ENCODE measurements around the gene AQP10.
"Not testable (repeated sequence)": the region's sequence is repeated elsewhere in the genome, so short reads cannot be mapped to it uniquely, and the experiment has no call there.

AQP10 gene

DNA sequence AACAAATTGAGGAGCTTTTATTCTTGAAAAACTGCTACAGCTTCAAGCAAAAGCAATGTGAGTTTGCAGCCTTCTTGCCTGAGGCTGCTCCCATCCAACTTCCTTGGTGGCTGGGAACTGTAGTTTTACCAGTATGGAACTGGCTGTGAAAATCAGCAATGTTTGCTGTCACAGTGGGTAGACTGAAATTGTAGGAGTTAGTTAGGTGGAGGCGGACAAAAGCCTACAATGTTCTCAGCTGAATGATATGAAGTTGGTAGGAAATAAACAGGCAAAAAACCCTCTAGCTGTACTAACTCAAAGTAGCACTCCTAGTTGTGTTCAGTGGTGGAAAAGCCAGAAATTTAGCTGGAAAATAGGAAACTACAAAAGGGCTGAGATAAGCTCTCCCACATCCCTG lies 30.0 kb upstream of the AQP10 start:
- no peak for DNase-seq (ENCODE audit: extremely low read depth, low read depth)
- no peak overlapping the region for H3K4me3 ChIP-seq (replicated peaks; ENCODE audit: low read depth, low read length)
- TF ChIP-seq, protein P1, sequence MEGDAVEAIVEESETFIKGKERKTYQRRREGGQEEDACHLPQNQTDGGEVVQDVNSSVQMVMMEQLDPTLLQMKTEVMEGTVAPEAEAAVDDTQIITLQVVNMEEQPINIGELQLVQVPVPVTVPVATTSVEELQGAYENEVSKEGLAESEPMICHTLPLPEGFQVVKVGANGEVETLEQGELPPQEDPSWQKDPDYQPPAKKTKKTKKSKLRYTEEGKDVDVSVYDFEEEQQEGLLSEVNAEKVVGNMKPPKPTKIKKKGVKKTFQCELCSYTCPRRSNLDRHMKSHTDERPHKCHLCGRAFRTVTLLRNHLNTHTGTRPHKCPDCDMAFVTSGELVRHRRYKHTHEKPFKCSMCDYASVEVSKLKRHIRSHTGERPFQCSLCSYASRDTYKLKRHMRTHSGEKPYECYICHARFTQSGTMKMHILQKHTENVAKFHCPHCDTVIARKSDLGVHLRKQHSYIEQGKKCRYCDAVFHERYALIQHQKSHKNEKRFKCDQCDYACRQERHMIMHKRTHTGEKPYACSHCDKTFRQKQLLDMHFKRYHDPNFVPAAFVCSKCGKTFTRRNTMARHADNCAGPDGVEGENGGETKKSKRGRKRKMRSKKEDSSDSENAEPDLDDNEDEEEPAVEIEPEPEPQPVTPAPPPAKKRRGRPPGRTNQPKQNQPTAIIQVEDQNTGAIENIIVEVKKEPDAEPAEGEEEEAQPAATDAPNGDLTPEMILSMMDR (IDR thresholded peaks at IDR 0.05; ENCODE audit: low read depth, low read length, missing control alignments) = no peak

DNA sequence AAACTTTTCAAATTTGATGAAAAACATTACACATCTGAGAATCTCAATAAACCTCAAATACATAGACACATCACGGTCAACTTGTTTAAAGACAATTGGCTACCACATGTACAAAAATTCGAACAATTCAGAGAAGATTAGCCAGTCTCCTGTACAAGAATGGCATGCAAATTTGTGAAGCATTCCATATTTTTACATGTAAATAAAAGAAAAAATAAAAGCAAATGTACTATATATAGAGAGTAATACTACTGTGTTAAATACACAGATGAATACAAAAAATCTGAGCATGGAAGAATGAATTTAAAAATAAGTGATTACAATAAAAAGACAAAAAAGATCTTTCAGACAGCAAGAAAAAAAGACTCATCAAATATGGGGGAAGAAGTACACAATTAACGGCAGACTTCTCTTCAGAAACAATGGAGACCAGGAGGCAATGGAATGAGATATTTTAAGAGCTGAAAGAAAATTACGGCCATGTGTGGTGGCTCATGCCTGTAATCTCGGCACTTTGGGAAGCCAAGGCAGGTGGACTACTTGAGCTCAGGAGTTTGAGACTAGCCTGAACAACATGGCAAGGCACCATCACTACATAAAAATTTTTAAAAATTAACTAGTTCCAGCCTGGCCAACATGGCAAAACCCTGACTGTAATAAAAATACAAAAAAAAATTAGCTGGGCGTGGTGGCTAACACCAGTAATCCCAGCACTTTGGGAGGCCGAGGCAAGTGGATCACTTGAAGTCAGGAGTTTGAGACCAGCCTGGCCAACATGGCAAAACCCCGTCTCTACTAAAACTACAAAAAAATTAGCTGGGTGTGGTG lies 25.3 kb upstream of the AQP10 start:
- H3K4me3 ChIP-seq (replicated peaks; ENCODE audit: low read depth, low read length) = no peak overlapping the region
- TF ChIP-seq, protein P1 (IDR thresholded peaks at IDR 0.05; ENCODE audit: low read depth, low read length, missing control alignments) = no peak
- DNase-seq (ENCODE audit: extremely low read depth, low read depth) = no peak

DNA sequence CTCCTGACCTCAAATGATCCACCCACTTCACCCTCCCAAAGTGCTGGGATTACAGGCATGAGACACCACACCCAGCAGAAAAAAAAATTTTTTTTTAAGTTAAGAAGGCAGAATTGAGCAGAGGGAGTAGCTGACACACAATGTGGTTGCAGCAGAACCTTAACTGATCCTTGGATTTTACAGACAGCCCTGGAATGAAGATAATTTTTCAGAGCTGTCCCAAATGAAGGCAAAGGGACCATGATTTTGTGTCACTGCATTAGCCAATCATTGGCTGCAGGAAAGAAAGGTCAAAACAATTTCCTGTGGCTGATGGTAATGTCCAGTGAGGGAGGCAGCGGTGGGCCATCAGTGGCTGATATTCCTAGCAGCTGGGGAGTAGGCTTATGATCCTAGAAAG lies 19.3 kb upstream of the AQP10 start:
- TF ChIP-seq, protein P1 (IDR thresholded peaks at IDR 0.05; ENCODE audit: low read depth, low read length, missing control alignments) = no peak
- H3K4me3 ChIP-seq (replicated peaks; ENCODE audit: low read depth, low read length) = no peak overlapping the region
- DNase-seq (ENCODE audit: extremely low read depth, low read depth) = no peak

DNA sequence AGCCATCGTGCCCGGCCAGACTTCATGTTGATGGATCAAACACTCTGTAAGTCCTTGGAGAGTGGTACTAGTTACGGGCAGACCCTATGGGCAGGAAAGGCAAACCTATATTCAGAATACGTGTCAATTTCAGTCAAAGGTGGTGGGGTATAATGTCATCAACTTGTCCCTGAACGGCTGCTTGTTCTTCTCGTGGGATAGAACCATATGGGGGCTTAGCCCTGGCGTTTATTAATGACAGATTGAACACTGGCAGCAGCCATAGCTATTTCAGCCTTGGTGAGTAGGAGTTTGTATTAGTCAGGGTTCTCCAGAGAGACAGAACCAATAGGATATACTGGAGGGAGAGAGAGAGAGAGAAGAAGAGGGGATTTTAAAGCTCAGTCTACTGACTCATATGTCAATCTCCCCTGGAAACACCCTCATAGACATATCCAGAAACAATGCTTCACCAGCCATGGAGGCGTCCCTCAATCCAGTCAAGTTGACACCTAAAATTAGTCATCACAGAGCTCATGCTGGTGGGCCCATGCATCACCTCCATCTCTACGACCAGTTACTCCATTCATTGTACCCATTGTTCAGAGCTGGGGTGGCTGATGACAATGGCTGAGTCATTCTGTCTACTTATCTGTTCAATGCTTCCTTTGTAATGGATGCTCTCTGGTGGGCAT lies 16.1 kb upstream of the AQP10 start:
- no peak overlapping the region for H3K4me3 ChIP-seq (replicated peaks; ENCODE audit: low read depth, low read length)
- TF ChIP-seq, protein P1 (IDR thresholded peaks at IDR 0.05; ENCODE audit: low read depth, low read length, missing control alignments) = no peak
- no peak for DNase-seq (ENCODE audit: extremely low read depth, low read depth)

DNA sequence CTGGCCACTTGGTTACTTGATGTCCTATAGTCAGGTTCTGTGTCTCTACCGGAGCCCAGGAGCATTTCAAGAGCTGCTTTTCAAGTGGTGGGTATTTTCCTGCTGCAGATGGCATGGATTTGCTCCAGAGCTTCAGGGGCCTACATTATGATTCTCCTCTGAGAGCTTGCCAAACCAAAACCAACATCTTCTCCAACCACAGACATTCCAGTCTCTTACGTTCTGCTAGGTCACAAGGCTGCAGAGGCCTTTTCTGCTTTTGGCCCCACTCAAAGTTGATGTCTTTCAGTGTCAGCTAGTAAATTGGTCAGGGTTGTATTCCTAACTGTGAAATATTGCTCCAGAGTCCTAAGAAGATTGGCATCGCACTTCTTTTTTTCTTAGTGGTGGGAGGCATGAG lies 14.7 kb upstream of the AQP10 start:
- H3K4me3 ChIP-seq (replicated peaks; ENCODE audit: low read depth, low read length) = no peak overlapping the region
- DNase-seq (ENCODE audit: extremely low read depth, low read depth) = no peak
- TF ChIP-seq, protein P1 (IDR thresholded peaks at IDR 0.05; ENCODE audit: low read depth, low read length, missing control alignments) = no peak

DNA sequence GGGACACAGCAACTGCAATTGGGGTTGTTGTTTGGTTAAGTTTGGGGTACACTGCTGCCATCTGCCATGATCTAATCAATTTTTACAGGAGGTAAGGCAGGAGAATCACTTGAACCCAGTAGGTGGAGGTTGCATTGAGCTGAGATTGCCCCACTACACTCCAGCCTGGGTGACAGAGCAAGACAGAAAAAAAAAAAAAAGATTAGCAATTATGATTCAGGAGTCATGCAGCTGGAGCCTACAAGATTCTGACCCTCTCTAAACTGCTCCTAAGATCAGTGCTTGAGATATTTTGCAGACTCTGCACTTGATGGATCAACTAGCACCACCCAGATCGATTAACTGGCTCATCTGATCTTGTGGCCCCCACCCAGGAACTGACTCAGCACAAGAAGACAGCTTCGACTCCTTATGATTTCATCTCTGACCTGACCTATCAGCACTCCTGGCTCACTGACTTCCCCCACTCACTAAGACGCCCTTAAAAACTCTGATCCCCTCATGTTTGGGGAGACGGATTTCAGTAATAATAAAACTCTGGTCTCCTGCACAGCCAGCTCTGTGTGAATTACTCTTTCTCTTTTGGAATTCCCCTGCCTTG lies 13.1 kb upstream of the AQP10 start:
- not testable (repeated sequence) for H3K4me3 ChIP-seq (replicated peaks; ENCODE audit: low read depth, low read length); DNase-seq (ENCODE audit: extremely low read depth, low read depth)

DNA sequence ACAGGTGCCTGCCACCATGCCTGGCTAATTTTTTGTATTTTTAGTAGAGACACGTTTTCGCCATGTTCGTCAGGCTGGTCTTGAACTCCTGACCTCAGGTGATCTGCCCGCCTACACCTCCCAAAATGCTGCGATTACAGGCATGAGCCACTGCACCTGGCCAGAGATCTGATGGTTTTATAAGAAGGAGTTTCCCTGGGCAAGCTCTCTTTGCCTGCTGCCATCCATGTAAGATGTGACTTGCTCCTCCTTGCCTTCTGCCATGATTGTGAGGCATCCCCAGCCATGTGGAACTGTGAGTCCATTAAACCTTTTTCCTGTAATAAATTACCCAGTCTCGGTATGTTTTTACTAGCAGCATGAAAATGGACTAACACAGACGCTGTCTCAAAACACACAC lies 11.8 kb upstream of the AQP10 start:
- not testable (repeated sequence) for H3K4me3 ChIP-seq (replicated peaks; ENCODE audit: low read depth, low read length); DNase-seq (ENCODE audit: extremely low read depth, low read depth)

DNA sequence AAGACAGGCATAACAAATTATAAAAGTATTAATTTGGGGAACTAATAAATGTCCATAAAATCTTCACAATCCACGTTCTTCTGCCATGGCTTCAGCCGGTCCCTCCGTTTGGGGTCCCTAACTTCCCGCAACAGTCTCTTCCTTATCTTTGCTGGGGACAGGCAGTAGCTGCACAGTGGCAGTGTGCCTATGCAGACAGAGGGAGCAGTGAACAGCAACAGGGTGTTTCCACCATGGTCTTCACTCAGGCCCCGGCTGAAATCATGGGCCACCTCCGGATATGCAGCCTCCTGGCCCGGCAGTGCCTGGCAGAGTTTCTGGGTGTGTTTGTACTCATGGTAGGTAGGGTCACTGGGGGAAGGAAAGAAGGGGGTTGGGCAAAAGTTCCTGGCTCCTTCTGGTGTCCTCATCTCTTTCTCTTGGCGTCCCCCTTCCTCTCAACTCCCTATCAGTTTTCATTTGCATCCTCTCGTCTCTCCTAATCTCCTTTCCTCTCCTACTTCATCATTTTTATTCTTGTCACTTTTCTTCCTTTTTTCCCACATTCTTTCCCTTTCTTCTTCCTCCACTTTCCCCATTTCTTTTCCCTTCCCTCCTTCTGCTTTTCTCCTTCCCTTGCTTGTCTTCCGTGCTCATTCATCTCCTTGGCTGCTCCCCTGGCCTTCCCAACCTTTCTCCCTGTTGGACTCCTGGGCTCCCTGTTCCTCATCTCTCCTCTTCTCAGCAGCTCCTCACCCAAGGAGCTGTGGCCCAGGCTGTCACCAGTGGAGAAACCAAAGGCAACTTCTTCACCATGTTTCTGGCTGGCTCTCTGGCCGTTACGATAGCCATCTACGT lies 8.4 kb upstream of the AQP10 start:
- DNase-seq (ENCODE audit: extremely low read depth, low read depth); H3K4me3 ChIP-seq (replicated peaks; ENCODE audit: low read depth, low read length): not testable (repeated sequence)

Measured in HFF-Myc (cell line).